Omental fat pad (tissue), 4 donors: ENCODE data around the gene HOXA7. TPM values are rescaled to one million over a fixed set of nuclear protein-coding genes. Genes with fewer than 3 reads are reported as not detected.

Experiments used
- ATAC-seq: fragments of 150-250 bp; one replicate; pipeline ENCODE4 v1.9.1; 2016; ENCODE audit warnings: mild to moderate bottlenecking, moderate library complexity; ENCODE audit not compliant: low FRiP score
- DNase-seq: peaks from one replicate; pipeline ENCODE4 v3.0.0-alpha.2; 2019; ENCODE audit warnings: low spot score
- CTCF ChIP-seq, 3 donors: fragments of 450-650 bp; IDR thresholded peaks; one replicate each; pipeline ENCODE4 v1.5.1; 2016 to 2017; ENCODE audit warnings: antibody characterized with exemption in 3 of 3, mild to moderate bottlenecking in 3 of 3, moderate library complexity in 2 of 3
- total RNA-seq, 4 donors: library from RNA; depleted of rRNA; stranded (reverse); fragments of >200 nt; gene quantifications; one replicate each; pipeline ENCODE4 v1.1.0, GENCODE V29; 2016

The HOXA7 gene
- total RNA-seq, 4 donors from 2014 or later = 4.6 to 6.1 (median 5.3) TPM

DNA sequence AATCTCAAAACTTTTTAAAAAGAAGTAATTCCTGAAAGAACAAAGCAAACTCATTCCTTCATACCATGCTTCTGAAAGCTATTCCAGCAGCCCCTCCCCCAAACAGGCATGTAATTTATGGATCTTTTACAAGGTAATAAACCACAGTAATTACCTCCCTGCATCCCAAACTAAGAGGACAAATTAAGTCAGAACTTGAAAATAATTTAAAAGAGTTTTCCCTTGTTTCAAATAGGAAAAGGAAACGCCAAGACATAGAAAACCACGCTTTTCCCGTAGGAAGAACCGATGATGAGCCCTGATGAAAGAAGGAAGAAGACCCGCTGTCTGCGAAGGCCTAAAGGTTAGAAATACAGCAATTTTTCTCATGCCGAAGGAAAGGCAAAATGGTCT is 34.8 kb downstream of the HOXA7 start:
- ATAC-seq (no peak), DNase-seq (no peak)
- TF ChIP-seq CTCF (IDR thresholded peaks at IDR 0.05) = no peak

DNA sequence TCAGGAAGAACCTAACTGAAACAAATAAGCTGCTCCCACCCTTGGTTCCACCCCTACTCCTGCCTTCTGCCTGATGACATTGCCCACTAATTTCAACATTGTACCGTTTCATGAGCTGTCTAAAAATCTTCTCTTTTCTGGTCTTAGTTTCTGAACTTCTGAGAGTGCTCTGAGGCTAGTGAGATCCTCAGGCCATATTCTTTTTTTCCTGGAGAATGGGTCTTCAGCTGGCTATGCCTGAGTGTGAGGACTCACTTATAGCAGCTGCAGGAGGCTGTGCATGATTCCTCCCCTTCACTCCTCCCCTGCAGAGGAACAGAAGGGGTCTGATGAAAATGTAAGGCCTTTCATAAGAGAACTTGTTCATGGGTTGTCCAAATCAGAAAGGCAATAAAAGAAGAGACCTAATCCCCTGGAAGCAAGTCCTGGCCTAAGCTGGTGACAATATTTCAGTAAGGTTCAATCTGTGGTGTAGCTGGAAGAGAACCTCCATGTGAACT is 37.0 kb downstream of the HOXA7 start:
- no peak for TF ChIP-seq CTCF (IDR thresholded peaks at IDR 0.05)
- ATAC-seq (no peak), DNase-seq (no peak)

DNA sequence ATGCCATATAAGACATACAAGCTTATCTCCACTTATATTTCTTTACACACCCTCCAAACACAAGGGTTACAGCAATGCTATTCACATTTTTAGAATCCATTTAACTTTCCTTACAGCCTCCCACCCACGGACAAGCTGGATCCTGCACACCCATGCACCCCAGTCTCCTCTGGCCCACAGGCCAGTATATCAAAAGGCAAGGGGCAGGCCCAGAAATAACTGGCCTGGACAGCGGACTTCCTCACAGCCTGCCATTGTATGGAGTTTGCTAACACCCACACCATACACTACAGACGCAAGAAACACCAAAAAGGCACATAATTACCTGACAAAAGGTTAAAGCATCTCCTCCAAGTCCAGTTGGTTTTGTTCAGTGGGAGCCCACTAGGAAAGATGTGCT is 37.9 kb downstream of the HOXA7 start:
- no peak for DNase-seq
- TF ChIP-seq CTCF (IDR thresholded peaks at IDR 0.05) = no peak
- ATAC-seq = no peak

- DNase-seq = no peak
- TF ChIP-seq CTCF (IDR thresholded peaks at IDR 0.05) = no peak
- peak; percentile 43 for ATAC-seq
Measured at GRCh38 chr7:27117887-27118491, 38.5 kb downstream of the HOXA7 start.

GRCh38 chr7:27116962-27117886 is 39.3 kb downstream of the HOXA7 start:
- TF ChIP-seq CTCF (IDR thresholded peaks at IDR 0.05) = no peak
- DNase-seq (no peak), ATAC-seq (no peak)

DNA sequence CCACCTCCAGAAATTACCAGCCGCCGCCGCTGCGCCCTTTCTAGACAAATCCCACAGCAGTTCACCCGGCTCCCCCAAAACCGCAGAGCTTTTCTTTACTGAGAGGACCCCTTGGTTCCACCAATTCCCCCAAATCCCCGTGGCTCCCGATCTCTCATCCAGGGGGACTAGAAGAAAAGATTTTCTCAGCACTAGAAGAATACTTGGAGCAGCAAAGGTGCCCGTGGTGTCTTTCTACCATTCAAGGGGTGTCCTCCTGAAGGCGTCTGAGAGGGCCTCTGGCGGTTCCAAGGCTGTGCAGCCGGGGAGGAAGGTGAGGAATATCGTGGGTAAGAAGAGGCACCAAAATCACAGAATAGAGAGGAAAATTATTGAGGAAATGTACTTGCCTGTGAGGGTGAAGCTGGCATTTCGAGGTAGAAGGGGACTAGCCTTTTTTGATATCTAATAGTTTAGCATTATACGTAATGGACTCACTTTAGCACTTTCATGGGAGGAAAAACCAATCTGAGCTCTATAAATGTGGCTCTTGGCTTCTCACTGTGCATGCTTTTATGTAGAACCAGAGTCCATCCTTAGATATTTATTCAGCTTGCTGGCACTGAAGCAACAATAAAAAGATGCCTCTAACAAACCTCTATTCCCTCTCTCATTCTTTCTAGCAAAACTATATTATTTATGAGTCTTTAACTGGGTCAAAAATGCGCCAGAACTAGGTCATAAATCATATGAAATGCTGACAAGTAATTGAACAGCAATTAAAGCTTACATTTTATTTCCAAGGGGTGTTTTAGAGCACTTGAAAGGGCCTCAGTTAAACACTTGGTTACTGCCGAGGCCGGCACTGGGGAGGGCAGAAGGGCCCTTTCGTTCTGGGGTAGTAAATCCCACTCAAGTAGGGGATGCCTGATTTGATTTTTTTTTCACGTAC is 40.2 kb downstream of the HOXA7 start:
- ATAC-seq (no peak), DNase-seq (no peak)
- no peak for TF ChIP-seq CTCF (IDR thresholded peaks at IDR 0.05)
